ENCODE data around the gene TRPV6.

The TRPV6 gene

DNA sequence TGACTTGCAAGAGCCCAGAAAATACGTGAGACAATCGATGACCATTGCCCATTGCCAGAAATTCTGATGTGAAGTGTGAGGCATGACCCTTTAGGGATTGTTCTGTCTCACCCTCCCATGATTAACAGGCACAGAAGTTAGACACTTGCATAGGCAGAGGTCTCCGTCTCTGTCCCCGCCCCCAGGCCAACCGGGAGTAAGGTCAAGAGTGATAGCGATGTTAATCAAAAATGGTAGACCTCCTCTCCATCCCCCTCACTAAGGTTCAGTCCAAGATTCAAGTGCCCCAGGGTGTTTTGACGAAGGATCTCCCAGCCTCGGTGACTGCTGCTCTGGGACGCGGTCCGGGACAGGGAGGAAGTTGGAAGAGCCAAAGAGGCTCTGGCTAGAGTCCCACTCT lies 22.7 kb upstream of the TRPV6 start:
- no peaks in the 10 kb centered on the region for H3K36me3 ChIP-seq (replicated peaks)

DNA sequence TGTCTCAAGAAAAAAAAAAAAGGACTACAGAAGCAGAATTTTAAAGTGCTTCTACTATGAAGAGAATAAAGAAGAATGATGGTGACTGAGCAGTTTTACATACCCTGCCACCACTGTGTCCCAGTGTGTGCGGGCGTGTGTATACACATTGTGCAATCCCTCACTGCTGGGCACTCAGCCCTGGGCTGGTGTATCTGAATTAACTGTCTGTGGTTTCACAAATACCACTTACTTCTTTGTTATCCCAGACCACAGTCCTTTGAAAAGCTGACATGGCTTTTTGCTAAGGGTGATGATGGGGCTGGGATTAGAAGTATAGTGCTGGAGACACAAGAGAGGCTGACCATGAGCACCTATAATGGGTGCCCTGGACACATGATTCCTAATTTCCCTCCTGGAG lies 21.1 kb upstream of the TRPV6 start:
- Histone ChIP-seq H3K4me3 (ENCODE audit: low read depth, low read length) (no peak overlapping the region), H3K27me3 (replicated peaks) (no peaks in the 10 kb centered on the region), H3K36me3 (replicated peaks) (no peaks in the 10 kb centered on the region), H3K27ac (no peak overlapping the region)
- in situ Hi-C loops (cut with HindIII; ENCODE audit: low pct_ligation_motif_present, low sequenced_read_pairs): no loop called here
- DNase-seq: no peak
- TF ChIP-seq, protein P1, sequence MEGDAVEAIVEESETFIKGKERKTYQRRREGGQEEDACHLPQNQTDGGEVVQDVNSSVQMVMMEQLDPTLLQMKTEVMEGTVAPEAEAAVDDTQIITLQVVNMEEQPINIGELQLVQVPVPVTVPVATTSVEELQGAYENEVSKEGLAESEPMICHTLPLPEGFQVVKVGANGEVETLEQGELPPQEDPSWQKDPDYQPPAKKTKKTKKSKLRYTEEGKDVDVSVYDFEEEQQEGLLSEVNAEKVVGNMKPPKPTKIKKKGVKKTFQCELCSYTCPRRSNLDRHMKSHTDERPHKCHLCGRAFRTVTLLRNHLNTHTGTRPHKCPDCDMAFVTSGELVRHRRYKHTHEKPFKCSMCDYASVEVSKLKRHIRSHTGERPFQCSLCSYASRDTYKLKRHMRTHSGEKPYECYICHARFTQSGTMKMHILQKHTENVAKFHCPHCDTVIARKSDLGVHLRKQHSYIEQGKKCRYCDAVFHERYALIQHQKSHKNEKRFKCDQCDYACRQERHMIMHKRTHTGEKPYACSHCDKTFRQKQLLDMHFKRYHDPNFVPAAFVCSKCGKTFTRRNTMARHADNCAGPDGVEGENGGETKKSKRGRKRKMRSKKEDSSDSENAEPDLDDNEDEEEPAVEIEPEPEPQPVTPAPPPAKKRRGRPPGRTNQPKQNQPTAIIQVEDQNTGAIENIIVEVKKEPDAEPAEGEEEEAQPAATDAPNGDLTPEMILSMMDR (IDR thresholded peaks at IDR 0.05; ENCODE audit: low read depth, low read length, missing control alignments): no peak

More for the DNA sequence above, 22.7 kb upstream of the TRPV6 start:
- in situ Hi-C loops (cut with HindIII; ENCODE audit: low pct_ligation_motif_present, low sequenced_read_pairs): no loop called here
- DNase-seq: no peak
- Histone ChIP-seq H3K4me3 (ENCODE audit: low read depth, low read length) (no peak overlapping the region), H3K27ac (no peak overlapping the region), H3K27me3 (replicated peaks) (no peaks in the 10 kb centered on the region)
- TF ChIP-seq, protein P1 (IDR thresholded peaks at IDR 0.05; ENCODE audit: low read depth, low read length, missing control alignments): no peak

GRCh38 chr7:142905759-142906158 lies 20.2 kb upstream of the TRPV6 start:
- TF ChIP-seq, protein P1 (IDR thresholded peaks at IDR 0.05; ENCODE audit: low read depth, low read length, missing control alignments): no peak
- no peak overlapping the region for H3K4me3 ChIP-seq (ENCODE audit: low read depth, low read length)
- H3K36me3 ChIP-seq (replicated peaks): no peaks in the 10 kb centered on the region
- no peak for DNase-seq
- H3K27me3 ChIP-seq (replicated peaks): no peaks in the 10 kb centered on the region
- in situ Hi-C loops (cut with HindIII; ENCODE audit: low pct_ligation_motif_present, low sequenced_read_pairs): no loop called here
- no peak overlapping the region for H3K27ac ChIP-seq

DNA sequence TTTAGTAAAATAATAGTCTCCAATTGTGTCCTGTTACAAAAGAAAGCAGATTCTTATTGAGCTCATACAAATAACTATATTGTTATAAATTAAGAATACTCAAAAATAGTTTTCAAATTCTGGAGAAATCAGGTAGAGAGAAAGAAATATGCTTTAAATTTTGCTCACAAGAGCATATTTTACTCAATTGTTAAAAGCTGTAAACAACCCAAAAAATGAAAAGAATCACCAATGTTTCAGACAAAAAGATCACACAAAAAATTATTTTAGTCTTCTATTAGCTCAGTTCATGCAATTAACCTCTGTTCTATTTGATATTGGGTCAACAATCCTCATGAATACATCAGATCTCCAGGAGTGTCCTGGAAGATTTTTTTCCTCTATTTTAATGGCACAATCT lies 18.6 kb upstream of the TRPV6 start:
- in situ Hi-C loops (cut with HindIII; ENCODE audit: low pct_ligation_motif_present, low sequenced_read_pairs): no loop called here
- Histone ChIP-seq H3K27me3 (replicated peaks) (no peaks in the 10 kb centered on the region), H3K4me3 (ENCODE audit: low read depth, low read length) (no peak overlapping the region), H3K36me3 (replicated peaks) (no peaks in the 10 kb centered on the region), H3K27ac (no peak overlapping the region)
- no peak for DNase-seq
- TF ChIP-seq, protein P1 (IDR thresholded peaks at IDR 0.05; ENCODE audit: low read depth, low read length, missing control alignments): no peak

DNA sequence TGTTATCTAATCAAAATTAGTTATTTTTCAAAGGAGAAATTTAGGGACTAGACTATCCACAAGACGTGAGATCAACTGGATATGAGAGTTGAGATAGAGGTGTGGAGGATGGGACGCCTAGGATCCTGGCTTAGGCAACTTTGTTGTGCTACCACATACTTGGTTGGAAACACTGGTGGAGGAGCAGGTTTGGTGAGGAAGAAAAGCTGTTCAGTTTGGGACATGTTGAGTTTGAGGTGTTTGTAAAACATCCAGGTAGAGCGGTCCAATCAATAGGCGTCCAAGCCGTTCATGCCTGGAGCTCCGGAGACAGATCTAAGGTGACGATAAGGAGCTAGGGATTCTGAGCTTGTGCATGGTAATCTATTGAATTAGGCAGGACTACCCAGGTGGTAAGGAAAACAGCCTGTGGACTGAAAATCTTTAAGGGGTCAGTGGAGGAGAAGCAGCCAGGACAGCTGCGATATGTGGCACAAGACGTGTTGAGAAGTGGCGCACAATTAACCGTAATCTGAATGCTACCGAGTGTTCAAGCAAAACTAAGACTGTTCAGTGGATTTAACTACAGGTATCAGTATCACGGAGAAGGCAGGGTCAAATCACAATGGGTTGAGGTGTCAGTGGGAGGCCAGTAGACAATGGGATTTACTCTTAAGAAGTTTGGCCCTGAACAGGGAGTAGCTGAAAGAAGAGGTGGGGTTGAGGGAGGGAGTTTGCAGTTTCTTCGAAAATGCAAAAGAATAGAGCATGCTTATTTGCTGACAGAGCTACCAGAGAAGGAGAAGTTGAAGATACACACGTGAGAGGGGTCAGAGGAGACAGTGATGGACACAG lies 16.1 kb upstream of the TRPV6 start:
- Histone ChIP-seq H3K27ac (no peak overlapping the region), H3K36me3 (replicated peaks) (no peaks in the 10 kb centered on the region), H3K27me3 (replicated peaks) (no peaks in the 10 kb centered on the region), H3K4me3 (ENCODE audit: low read depth, low read length) (no peak overlapping the region)
- in situ Hi-C loops (cut with HindIII; ENCODE audit: low pct_ligation_motif_present, low sequenced_read_pairs): no loop called here
- DNase-seq: no peak
- TF ChIP-seq, protein P1 (IDR thresholded peaks at IDR 0.05; ENCODE audit: low read depth, low read length, missing control alignments): no peak

GRCh38 chr7:142899661-142900060 lies 14.1 kb upstream of the TRPV6 start:
- Histone ChIP-seq H3K4me3 (ENCODE audit: low read depth, low read length) (no peak overlapping the region), H3K27ac (no peak overlapping the region), H3K36me3 (replicated peaks) (no peaks in the 10 kb centered on the region), H3K27me3 (replicated peaks) (peaks cover 5% of the 10 kb centered on the region)
- TF ChIP-seq, protein P1 (IDR thresholded peaks at IDR 0.05; ENCODE audit: low read depth, low read length, missing control alignments): no peak
- no peak for DNase-seq
- in situ Hi-C loops (cut with HindIII; ENCODE audit: low pct_ligation_motif_present, low sequenced_read_pairs): no loop called here
